ENCODE data around the gene RELA.
"Not testable (repeated sequence)": the region's sequence is repeated elsewhere in the genome, so short reads cannot be mapped to it uniquely, and the experiment has no call there.

The RELA gene

GRCh38 chr11:65646958-65647701, 15.6 kb downstream of the RELA start:
- peak; percentile 26 for DNase-seq

- no peak for DNase-seq
These were observed 16.3 kb downstream of the RELA start for GRCh38 chr11:65646288-65646957.

DNA sequence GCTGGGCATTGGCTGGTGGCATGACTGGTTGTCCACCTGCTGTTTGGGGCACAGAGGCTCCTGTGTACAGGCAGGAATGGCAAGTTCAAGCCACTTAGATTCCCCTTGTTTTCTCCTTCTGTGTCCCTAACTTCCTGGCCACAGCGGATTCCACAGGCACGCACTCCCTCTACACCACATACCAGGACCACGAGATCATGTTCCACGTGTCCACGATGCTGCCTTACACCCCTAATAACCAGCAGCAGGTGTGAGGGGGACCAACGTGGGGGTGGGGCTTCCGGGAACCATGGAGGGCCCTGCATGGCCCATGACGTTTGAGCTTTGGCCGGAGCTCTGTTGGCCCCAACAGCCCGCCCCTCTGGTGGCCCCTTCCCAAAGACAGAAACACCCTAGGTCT, 17.0 kb downstream of the RELA start:
- DNase-seq = peak; percentile 54

GRCh38 chr11:65644837-65645236, 17.9 kb downstream of the RELA start:
- DNase-seq = no peak

- no peak for DNase-seq
These were observed 18.7 kb downstream of the RELA start for GRCh38 chr11:65643971-65644370.

GRCh38 chr11:65642014-65642671, 20.6 kb downstream of the RELA start:
- no peak for DNase-seq

- no peak for DNase-seq
These were observed 21.3 kb downstream of the RELA start for GRCh38 chr11:65641297-65642013.

- DNase-seq = no peak
These were observed 22.0 kb downstream of the RELA start for GRCh38 chr11:65640483-65641296.

DNA sequence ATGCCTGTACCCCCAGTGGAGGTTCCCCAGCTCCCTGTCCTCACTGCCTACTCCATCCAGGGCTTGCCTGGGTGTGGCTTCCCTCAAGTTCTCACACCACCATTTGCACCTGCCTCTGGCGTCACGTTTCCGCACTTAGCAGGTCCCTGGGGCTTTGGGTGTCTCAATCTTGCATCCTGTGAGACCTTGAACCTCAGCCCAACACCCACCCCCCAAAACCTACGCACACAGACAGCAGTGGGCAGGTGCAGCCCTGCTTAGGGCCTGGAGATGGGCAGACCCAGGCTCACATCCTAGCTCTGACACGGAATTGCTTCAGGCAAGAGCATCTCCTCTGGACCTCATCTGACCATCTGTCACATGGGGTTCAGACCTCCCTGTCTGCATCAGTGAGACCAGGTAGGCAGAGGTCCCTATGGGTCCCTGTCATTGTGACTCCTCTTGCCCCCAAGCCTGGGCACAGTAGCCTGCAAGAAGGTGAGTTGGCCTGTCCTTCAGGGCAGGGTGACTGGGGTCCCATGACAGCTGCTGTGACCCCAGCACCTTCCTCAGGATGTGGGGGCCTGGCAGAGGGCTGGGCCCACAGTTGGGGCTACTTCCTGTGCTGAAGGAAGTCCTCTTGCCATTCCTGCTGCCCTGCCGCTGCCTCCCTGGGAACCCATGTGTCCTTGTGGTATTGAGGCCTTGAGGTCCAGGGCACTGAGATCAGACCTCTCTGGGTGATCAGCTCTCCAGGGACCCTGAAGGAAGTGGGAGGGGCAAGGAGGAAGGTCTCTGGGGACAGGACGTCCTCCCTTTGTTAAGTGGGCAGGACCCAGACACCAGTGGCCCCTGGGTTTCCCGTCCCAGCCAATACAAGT, 22.9 kb downstream of the RELA start:
- no peak for DNase-seq

DNA sequence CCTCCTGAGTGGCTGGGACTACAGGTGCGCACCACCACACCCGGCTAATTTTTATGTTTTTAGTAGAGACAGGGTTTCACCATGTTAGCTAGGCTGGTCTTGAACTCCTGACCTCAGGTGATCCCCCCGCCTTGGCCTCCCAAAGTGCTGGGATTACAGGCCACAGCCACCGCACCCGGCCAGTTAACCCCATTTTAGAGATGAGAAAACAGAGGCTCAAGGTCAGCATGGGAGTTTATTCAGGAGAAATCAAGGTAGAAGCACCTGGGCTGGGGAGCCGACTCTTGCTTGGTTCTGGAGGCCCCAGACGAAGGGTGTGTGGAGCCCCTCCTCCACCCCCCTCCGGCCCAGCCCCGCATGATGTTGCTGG, 23.5 kb downstream of the RELA start:
- not testable (repeated sequence) for DNase-seq

- peak; percentile 83 for DNase-seq
These were observed 24.8 kb downstream of the RELA start, which contains the start of gene SIPA1 for GRCh38 chr11:65637794-65638419. Gene SIPA1, plus strand, starts transcription at chr11:65638101. Its CDS starts 2,821 bp downstream, at chr11:65640922.

DNA sequence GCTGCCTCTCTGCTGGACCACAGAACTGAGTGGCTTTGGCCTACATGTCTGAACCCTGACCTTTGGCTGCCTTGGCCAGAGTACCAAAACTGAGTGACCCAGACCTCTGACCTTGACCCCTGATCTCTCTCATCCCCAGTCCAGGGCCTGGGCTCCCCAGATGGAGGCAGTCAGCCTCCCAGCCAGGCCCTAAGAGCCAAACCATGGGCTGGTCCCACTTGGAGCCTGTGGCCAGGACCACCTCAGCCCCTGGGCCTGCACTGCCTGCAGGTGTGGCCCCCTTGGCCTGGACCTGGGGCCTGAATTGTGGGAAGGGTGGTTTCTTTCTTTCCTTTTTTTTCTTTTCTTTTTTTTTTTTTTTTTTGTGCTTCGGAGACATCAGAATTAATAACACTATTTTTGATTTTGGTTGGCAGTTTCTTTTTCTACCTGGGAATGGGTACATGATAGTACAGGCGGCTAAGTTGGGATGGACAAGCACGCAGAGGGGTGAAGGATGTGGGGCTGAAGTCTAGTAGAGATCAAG, 25.6 kb downstream of the RELA start:
- DNase-seq = no peak

- no peak for DNase-seq
These were observed 26.3 kb downstream of the RELA start for GRCh38 chr11:65636108-65637031.

GRCh38 chr11:65634905-65635731, 27.6 kb downstream of the RELA start:
- no peak for DNase-seq

GRCh38 chr11:65634440-65634839, 28.3 kb downstream of the RELA start:
- DNase-seq = no peak

GRCh38 chr11:65634109-65634436, 28.6 kb downstream of the RELA start:
- no peak for DNase-seq

- DNase-seq = no peak
These were observed 29.2 kb downstream of the RELA start for GRCh38 chr11:65633390-65634108.

GRCh38 chr11:65630215-65630614, 32.5 kb downstream of the RELA start:
- no peak for DNase-seq
